ENCODE results near the gene GALNT1. TPM values are rescaled to one million over a fixed set of nuclear protein-coding genes. Genes with fewer than 3 reads are reported as not detected.

The GALNT1 gene
- total and polyA plus RNA-seq, 9 donors = 20.0 to 60.2 (median 40.4) TPM

- H3K36me3 ChIP-seq = no peaks in the 10 kb centered on the region
- H3K4me3 ChIP-seq = no peak overlapping the region
- H3K27me3 ChIP-seq = no peaks in the 10 kb centered on the region
- 89 to 94% (median 94%) methylated on average over 3 of the region's 3 CpGs for WGBS, 3 donors
- no peaks in the 10 kb centered on the region for H3K9me3 ChIP-seq
- no peak for TF ChIP-seq POLR2A (IDR thresholded peaks at IDR 0.05)
- TF ChIP-seq EP300 (IDR thresholded peaks at IDR 0.05) = no peak
- no peak for TF ChIP-seq CTCF (IDR thresholded peaks at IDR 0.05)
- DNase-seq = no peak
- no peak overlapping the region for H3K27ac ChIP-seq
- intact Hi-C loops (cut with DNase I) = no loop called here
- H3K4me1 ChIP-seq (ENCODE audit: insufficient read depth) = peaks cover 2% of the 10 kb centered on the region
Measured at GRCh38 chr18:35605686-35606417, 24.3 kb downstream of the GALNT1 start.

GRCh38 chr18:35609236-35609635 lies 27.7 kb downstream of the GALNT1 start:
- Histone ChIP-seq H3K4me1 (ENCODE audit: insufficient read depth) (peaks cover 5% of the 10 kb centered on the region), H3K27me3 (no peaks in the 10 kb centered on the region), H3K27ac (no peak overlapping the region), H3K4me3 (no peak overlapping the region), H3K9me3 (no peaks in the 10 kb centered on the region), H3K36me3 (no peaks in the 10 kb centered on the region)
- intact Hi-C loops (cut with DNase I) = no loop called here
- 93 to 100% (median 97%) methylated on average over 1 of the region's 1 CpG for WGBS, 3 donors
- no peak for DNase-seq
- TF ChIP-seq POLR2A (IDR thresholded peaks at IDR 0.05) (no peak), EP300 (IDR thresholded peaks at IDR 0.05) (no peak), CTCF (IDR thresholded peaks at IDR 0.05) (no peak)

- peaks cover 5% of the 10 kb centered on the region for H3K4me1 ChIP-seq (ENCODE audit: insufficient read depth)
Measured at GRCh38 chr18:35610089-35610488, 28.5 kb downstream of the GALNT1 start.

GRCh38 chr18:35610724-35611123 lies 29.2 kb downstream of the GALNT1 start:
- DNase-seq = no peak
- Histone ChIP-seq H3K27ac (no peak overlapping the region), H3K27me3 (no peaks in the 10 kb centered on the region), H3K9me3 (no peaks in the 10 kb centered on the region), H3K4me3 (no peak overlapping the region), H3K4me1 (ENCODE audit: insufficient read depth) (peaks cover 5% of the 10 kb centered on the region), H3K36me3 (no peaks in the 10 kb centered on the region)
- no peak for TF ChIP-seq EP300 (IDR thresholded peaks at IDR 0.05)
- TF ChIP-seq CTCF (IDR thresholded peaks at IDR 0.05) = no peak
- TF ChIP-seq POLR2A (IDR thresholded peaks at IDR 0.05) = no peak
- intact Hi-C loops (cut with DNase I) = no loop called here

More at GRCh38 chr18:35610089-35610488, 28.5 kb downstream of the GALNT1 start:
- no peak for DNase-seq
- Histone ChIP-seq H3K27ac (no peak overlapping the region), H3K4me3 (no peak overlapping the region), H3K9me3 (no peaks in the 10 kb centered on the region), H3K27me3 (no peaks in the 10 kb centered on the region), H3K36me3 (no peaks in the 10 kb centered on the region)
- 94 to 95% (median 95%) methylated on average over 3 of the region's 3 CpGs for WGBS, 3 donors
- intact Hi-C loops (cut with DNase I) = no loop called here
- TF ChIP-seq POLR2A (IDR thresholded peaks at IDR 0.05) = no peak

GRCh38 chr18:35611518-35611917 lies 30.0 kb downstream of the GALNT1 start:
- WGBS, 3 donors = 12 to 33% (median 17%) methylated on average over 1 of the region's 1 CpG
- H3K9me3 ChIP-seq = no peaks in the 10 kb centered on the region

More at GRCh38 chr18:35611518-35611917, 30.0 kb downstream of the GALNT1 start:
- intact Hi-C loops (cut with DNase I) = no loop called here
- Histone ChIP-seq H3K27me3 (no peaks in the 10 kb centered on the region), H3K4me3 (no peak overlapping the region), H3K36me3 (no peaks in the 10 kb centered on the region), H3K27ac (no peak overlapping the region), H3K4me1 (ENCODE audit: insufficient read depth) (peaks cover 5% of the 10 kb centered on the region)
- DNase-seq = no peak
- TF ChIP-seq EP300 (IDR thresholded peaks at IDR 0.05) (no peak), POLR2A (IDR thresholded peaks at IDR 0.05) (no peak), CTCF (IDR thresholded peaks at IDR 0.05) (no peak)
